HL-60 (cell line): ENCODE results near the gene ABCC1.

Source experiments
- DNase-seq, 2 experiments: peaks; one replicate each; pipeline ENCODE4 v3.0.0-alpha.2; 2010 to 2020; ENCODE audit warnings: low read depth in 1 of 2, low spot score in 1 of 2
- H3K27ac ChIP-seq: fragments of 250-450 bp; sonication (Bioruptor Pico); replicated peaks from 2 replicates; pipeline ENCODE4 v1.5.1; 2020; ENCODE audit warnings: mild to moderate bottlenecking, moderate library complexity
- H3K27me3 ChIP-seq: fragments of 250-450 bp; sonication (Bioruptor Pico); 2 replicates; pipeline ENCODE4 v1.5.1; 2021; ENCODE audit warnings: mild to moderate bottlenecking, moderate library complexity; ENCODE audit not compliant: insufficient read depth, poor library complexity, severe bottlenecking
- H3K4me3 ChIP-seq: replicated peaks from 2 replicates; pipeline ENCODE4 v1.5.1; 2011; ENCODE audit warnings: mild to moderate bottlenecking, control low read depth, low read length; ENCODE audit not compliant: insufficient read depth
- GABPA ChIP-seq: IDR thresholded peaks from 2 replicates; pipeline ENCODE4 v1.6.1; 2012; ENCODE audit warnings: low read depth
- POLR2AphosphoS5 ChIP-seq: IDR thresholded peaks from 2 replicates; pipeline ENCODE4 v1.6.1; 2012; ENCODE audit warnings: low read depth
- SPI1 ChIP-seq: IDR thresholded peaks from 2 replicates; pipeline ENCODE4 v1.6.1; 2012; ENCODE audit warnings: low read depth, mild to moderate bottlenecking, borderline replicate concordance
- TF ChIP-seq, protein P1 (sequence below): IDR thresholded peaks from one replicate; pipeline ENCODE4 v1.5.1; 2011; ENCODE audit warnings: low read length, control low read depth, inconsistent platforms; ENCODE audit not compliant: insufficient read depth
- TF ChIP-seq, protein P2 (sequence below): IDR thresholded peaks from 2 replicates; pipeline ENCODE4 v1.6.1; 2012; ENCODE audit warnings: low read depth; ENCODE audit not compliant: insufficient replicate concordance

The ABCC1 gene

DNA sequence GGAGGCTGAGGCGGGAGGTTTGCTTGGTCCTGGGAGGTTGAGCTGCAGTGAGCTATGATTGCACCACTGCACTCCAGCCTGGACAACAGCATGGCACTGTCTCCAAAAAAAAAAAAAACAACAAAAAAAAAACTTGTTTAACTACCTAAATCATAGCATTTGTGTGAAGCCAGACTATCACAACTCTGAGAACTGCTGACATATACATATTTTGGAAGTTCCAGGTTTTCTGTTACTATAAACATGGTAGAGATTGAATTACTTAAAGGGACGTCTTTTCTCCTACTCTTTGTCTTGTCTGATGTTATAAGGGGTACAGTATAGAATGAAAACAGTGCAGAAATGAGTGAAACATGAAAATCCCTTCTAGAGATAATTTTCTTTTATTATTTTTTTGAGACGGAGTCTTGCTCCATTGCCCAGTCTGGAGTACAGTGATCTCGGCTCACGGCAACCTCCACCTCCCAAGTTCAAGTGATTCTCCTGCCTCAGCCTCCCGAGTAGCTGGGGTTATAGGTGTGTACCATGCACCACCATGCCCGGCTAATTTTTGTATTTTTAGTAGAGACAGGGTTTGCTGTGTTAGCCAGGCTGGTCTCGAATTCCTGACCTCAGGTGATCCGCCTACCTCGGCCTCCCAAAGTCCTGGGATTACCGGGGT is 18.4 kb downstream of the ABCC1 start:
- no peak for DNase-seq
- TF ChIP-seq, protein P1, sequence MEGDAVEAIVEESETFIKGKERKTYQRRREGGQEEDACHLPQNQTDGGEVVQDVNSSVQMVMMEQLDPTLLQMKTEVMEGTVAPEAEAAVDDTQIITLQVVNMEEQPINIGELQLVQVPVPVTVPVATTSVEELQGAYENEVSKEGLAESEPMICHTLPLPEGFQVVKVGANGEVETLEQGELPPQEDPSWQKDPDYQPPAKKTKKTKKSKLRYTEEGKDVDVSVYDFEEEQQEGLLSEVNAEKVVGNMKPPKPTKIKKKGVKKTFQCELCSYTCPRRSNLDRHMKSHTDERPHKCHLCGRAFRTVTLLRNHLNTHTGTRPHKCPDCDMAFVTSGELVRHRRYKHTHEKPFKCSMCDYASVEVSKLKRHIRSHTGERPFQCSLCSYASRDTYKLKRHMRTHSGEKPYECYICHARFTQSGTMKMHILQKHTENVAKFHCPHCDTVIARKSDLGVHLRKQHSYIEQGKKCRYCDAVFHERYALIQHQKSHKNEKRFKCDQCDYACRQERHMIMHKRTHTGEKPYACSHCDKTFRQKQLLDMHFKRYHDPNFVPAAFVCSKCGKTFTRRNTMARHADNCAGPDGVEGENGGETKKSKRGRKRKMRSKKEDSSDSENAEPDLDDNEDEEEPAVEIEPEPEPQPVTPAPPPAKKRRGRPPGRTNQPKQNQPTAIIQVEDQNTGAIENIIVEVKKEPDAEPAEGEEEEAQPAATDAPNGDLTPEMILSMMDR = no peak
- TF ChIP-seq SPI1 (no peak), POLR2AphosphoS5 (no peak), GABPA (no peak)
- TF ChIP-seq, protein P2, sequence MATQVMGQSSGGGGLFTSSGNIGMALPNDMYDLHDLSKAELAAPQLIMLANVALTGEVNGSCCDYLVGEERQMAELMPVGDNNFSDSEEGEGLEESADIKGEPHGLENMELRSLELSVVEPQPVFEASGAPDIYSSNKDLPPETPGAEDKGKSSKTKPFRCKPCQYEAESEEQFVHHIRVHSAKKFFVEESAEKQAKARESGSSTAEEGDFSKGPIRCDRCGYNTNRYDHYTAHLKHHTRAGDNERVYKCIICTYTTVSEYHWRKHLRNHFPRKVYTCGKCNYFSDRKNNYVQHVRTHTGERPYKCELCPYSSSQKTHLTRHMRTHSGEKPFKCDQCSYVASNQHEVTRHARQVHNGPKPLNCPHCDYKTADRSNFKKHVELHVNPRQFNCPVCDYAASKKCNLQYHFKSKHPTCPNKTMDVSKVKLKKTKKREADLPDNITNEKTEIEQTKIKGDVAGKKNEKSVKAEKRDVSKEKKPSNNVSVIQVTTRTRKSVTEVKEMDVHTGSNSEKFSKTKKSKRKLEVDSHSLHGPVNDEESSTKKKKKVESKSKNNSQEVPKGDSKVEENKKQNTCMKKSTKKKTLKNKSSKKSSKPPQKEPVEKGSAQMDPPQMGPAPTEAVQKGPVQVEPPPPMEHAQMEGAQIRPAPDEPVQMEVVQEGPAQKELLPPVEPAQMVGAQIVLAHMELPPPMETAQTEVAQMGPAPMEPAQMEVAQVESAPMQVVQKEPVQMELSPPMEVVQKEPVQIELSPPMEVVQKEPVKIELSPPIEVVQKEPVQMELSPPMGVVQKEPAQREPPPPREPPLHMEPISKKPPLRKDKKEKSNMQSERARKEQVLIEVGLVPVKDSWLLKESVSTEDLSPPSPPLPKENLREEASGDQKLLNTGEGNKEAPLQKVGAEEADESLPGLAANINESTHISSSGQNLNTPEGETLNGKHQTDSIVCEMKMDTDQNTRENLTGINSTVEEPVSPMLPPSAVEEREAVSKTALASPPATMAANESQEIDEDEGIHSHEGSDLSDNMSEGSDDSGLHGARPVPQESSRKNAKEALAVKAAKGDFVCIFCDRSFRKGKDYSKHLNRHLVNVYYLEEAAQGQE = no peak
- no peaks in the 10 kb centered on the region for H3K27me3 ChIP-seq
- H3K27ac ChIP-seq = no peak overlapping the region
- H3K4me3 ChIP-seq = no peak overlapping the region

DNA sequence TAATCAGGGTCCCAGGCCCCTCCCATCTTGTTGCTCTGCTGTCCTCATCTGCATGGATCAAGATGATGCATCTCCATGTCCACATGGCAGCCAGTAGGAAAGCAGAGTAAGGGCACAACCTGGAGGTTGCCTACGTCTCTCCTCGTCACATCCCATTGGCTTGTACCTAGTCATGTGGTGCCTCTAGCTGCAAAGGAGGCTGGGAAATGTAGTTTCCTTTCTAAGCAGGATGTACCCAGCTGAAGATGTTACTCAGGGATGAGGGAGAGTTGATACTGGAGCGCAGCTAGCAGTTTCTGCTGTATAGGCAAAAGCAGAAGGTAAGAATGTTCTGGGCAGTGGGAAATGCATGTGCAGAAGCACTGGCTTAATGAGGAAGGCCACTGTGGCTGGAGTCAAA is 20.8 kb downstream of the ABCC1 start:
- TF ChIP-seq POLR2AphosphoS5 = no peak
- TF ChIP-seq SPI1 = no peak
- no peak for TF ChIP-seq GABPA
- TF ChIP-seq, protein P1 = no peak
- TF ChIP-seq, protein P2 = no peak
- no peak overlapping the region for H3K4me3 ChIP-seq
- no peaks in the 10 kb centered on the region for H3K27me3 ChIP-seq
- no peak for DNase-seq
- H3K27ac ChIP-seq = no peak overlapping the region

DNA sequence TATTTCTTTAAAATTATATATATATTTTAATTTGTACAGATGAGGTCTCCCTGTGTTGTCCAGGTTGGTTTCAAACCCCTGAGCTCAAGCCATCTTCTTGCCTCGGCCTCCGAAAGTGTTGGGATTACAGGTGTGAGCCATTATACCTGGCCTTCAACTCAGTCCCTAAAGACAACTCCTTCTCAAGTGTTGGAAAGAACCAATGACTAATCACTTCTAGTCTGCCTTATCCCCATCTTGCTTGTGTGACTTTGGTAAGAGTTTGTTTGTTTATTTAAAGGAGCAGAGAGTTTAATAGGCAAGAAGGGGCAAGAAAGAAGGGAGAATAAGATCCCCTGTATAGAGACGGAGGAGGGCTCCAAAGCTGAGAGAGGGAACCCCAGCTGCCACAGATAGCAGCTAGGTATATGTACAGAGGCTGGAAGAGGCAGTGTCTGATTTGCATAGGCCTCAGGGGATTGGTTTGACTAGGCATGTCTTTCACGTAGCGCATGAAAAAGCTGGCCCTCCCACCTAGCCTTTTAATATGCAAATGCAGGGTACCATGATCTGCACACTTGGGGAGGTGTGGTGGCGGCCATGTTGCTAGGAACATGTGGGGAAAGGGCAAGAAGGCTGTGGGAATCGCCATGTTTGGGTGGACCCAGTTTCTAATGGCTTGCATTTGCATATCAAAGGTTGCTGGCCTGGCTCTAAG is 21.5 kb downstream of the ABCC1 start:
- Histone ChIP-seq H3K4me3 (no peak overlapping the region), H3K27ac (no peak overlapping the region), H3K27me3 (no peaks in the 10 kb centered on the region)
- no peak for DNase-seq
- TF ChIP-seq GABPA = no peak
- TF ChIP-seq, protein P1 = no peak
- no peak for TF ChIP-seq POLR2AphosphoS5
- no peak for TF ChIP-seq SPI1
- TF ChIP-seq, protein P2 = no peak
